Measurements from ENCODE around the gene JAKMIP2. TPM values are rescaled to one million over a fixed set of nuclear protein-coding genes. Genes with fewer than 3 reads are reported as not detected.

Gene JAKMIP2
- total RNA-seq, 1 experiment from 2014 or later: not detected

DNA sequence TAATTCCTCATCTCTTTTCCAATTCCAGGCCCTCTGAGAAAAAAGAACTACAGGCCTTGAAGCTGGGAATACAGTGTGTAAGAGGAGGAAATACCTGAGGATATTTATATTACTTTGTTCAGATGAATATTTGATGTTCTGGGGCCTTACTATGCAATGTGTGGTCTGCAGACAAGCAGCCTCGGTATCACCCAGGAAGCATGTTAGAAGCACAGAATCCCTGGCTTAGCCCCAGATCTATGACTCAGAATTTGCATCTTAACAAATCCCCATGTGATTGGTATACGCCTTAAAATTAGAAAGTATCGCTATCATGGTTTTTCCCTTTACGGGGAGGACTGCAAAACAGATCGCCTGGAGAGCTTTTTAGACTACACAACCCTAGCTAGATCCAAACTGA lies 121.0 kb downstream of the JAKMIP2 start:
- RAD21 ChIA-PET (ENCODE audit: low non-redundant PET in 1 of 2, low total read pairs in 2 of 2, uncharacterized antibody in 2 of 2, unreplicated experiment in 2 of 2): no interaction called here
- intact Hi-C loops (cut with micrococcal nuclease): no loop called here
- POLR2A ChIA-PET: no interaction called here
- H3K27me3 ChIP-seq (ENCODE audit: insufficient read depth, low read length): 0 out of 2 replicates have a peak, but pooled peaks cover 4% of the 10 kb centered on the region
- no peaks in the 10 kb centered on the region for H3K36me3 ChIP-seq (ENCODE audit: control insufficient read depth in 1 of 2, insufficient read depth in 2 of 2, low read length in 2 of 2)
- no peak overlapping the region for H3K4me2 ChIP-seq (ENCODE audit: low read length)
- H3K27ac ChIP-seq (ENCODE audit: low read depth, low read length): no peak overlapping the region
- DNase-seq (ENCODE audit: low read depth, low spot score) (no peak), ATAC-seq (no peak)
- H3K9me3 ChIP-seq (ENCODE audit: control insufficient read depth in 1 of 2, insufficient read depth in 1 of 2, low read depth in 1 of 2, low read length in 2 of 2): no peaks in the 10 kb centered on the region
- no peak overlapping the region for H2AFZ ChIP-seq (ENCODE audit: low read depth, low read length, poor library complexity, severe bottlenecking)
- BruUV-seq (replicated peaks): no TSS peak
- TF ChIP-seq RAD21 (IDR thresholded peaks at IDR 0.05; ENCODE audit: low read depth): no peak
- no peak for TF ChIP-seq SRF (IDR thresholded peaks at IDR 0.05; ENCODE audit: low read depth)
- no peak for TF ChIP-seq REST (IDR thresholded peaks at IDR 0.05; ENCODE audit: low read depth)
- no peak for TF ChIP-seq ZNF274 (IDR thresholded peaks at IDR 0.05; ENCODE audit: low read depth, low read length)
- no peak for TF ChIP-seq ELF1 (IDR thresholded peaks at IDR 0.05; ENCODE audit: borderline replicate concordance, low read depth)
- TF ChIP-seq CEBPB (IDR thresholded peaks at IDR 0.05; ENCODE audit: low read depth): no peak
- TF ChIP-seq EZH2phosphoT487 (IDR thresholded peaks at IDR 0.05; ENCODE audit: borderline replicate concordance): no peak
- no peak overlapping the region for H3K4me3 ChIP-seq (replicated peaks in 1 of 2; ENCODE audit: low read depth in 1 of 2, low read length in 2 of 2)
- no peaks in the 10 kb centered on the region for H4K20me1 ChIP-seq (ENCODE audit: insufficient read depth)
- H3K79me2 ChIP-seq (ENCODE audit: insufficient read depth, low read length): no peaks in the 10 kb centered on the region
- CTCF ChIA-PET: no interaction called here
- H3K9me2 ChIP-seq (ENCODE audit: insufficient read depth): no peaks in the 10 kb centered on the region
- H3K9ac ChIP-seq (ENCODE audit: low read length): no peak overlapping the region
- no peaks in the 10 kb centered on the region for H3K4me1 ChIP-seq (ENCODE audit: control insufficient read depth in 1 of 2, insufficient read depth in 2 of 2, low read length in 2 of 2)

Measured in HCT116 (cell line).